Liver (tissue), 3 donors: ENCODE data around the gene RNLS.

Source experiments
- ATF3 ChIP-seq: IDR thresholded peaks from 2 replicates; pipeline ENCODE4 v1.6.1; 2016; ENCODE audit warnings: antibody characterized with exemption
- CTCF ChIP-seq: fragments of 150-350 bp; IDR thresholded peaks from 2 replicates; pipeline ENCODE4 v1.5.1; 2017; ENCODE audit warnings: improper control_type of control experiment, low read depth, low read length; ENCODE audit not compliant: missing input control
- FOXA2 ChIP-seq: IDR thresholded peaks from 2 replicates; pipeline ENCODE4 v1.6.1; 2016; ENCODE audit warnings: antibody characterized with exemption
- GABPA ChIP-seq, 2 donors: IDR thresholded peaks in 1 of 2; conservative IDR thresholded peaks in 1 of 2; 2 replicates each; pipeline ENCODE4 v1.6.1; 2016; ENCODE audit warnings: antibody characterized with exemption in 2 of 2, mild to moderate bottlenecking in 1 of 2, moderate library complexity in 1 of 2
- HNF4A ChIP-seq, 2 donors: conservative IDR thresholded peaks; 2 replicates each; pipeline ENCODE4 v1.6.1; 2016; ENCODE audit warnings: antibody characterized with exemption in 2 of 2, mild to moderate bottlenecking in 2 of 2
- MAX ChIP-seq: IDR thresholded peaks from 2 replicates; pipeline ENCODE4 v1.6.1; 2016; ENCODE audit warnings: antibody characterized with exemption
- RAD21 ChIP-seq, 2 donors: IDR thresholded peaks; 2 replicates each; pipeline ENCODE4 v1.6.1; 2016; ENCODE audit warnings: antibody characterized with exemption in 2 of 2, mild to moderate bottlenecking in 2 of 2
- REST ChIP-seq: IDR thresholded peaks from 2 replicates; pipeline ENCODE4 v1.6.1; 2016; ENCODE audit warnings: antibody characterized with exemption, mild to moderate bottlenecking
- SP1 ChIP-seq: IDR thresholded peaks from 2 replicates; pipeline ENCODE4 v1.6.1; 2018; ENCODE audit warnings: antibody characterized with exemption, mild to moderate bottlenecking
- TAF1 ChIP-seq: conservative IDR thresholded peaks from 2 replicates; pipeline ENCODE4 v1.6.1; 2016; ENCODE audit warnings: antibody characterized with exemption, mild to moderate bottlenecking
- YY1 ChIP-seq: IDR thresholded peaks from 2 replicates; pipeline ENCODE4 v1.6.1; 2016; ENCODE audit warnings: antibody characterized with exemption, mild to moderate bottlenecking
- ZBTB33 ChIP-seq: IDR thresholded peaks from 2 replicates; pipeline ENCODE4 v1.6.1; 2016; ENCODE audit warnings: antibody characterized with exemption
- donor health status: healthy.
- donor health status: healthy.

GRCh38 chr10:88416801-88417200, 166.3 kb downstream of the RNLS start:
- no peak for TF ChIP-seq CTCF
- TF ChIP-seq ATF3: no peak
- TF ChIP-seq GABPA (IDR thresholded peaks at IDR 0.05 in 1 of 2, conservative IDR thresholded peaks at IDR 0.05 in 1 of 2): no peak
- TF ChIP-seq RAD21 (IDR thresholded peaks at IDR 0.05): no peak
- no peak for TF ChIP-seq YY1
- TF ChIP-seq REST: no peak
- TF ChIP-seq ZBTB33: no peak
- no peak for TF ChIP-seq MAX
- TF ChIP-seq TAF1: no peak
- no peak for TF ChIP-seq SP1
- TF ChIP-seq FOXA2: no peak
- TF ChIP-seq HNF4A (conservative IDR thresholded peaks at IDR 0.05): no peak
